GM12892 (cell line): Measurements from ENCODE around the gene SYNE2.

ENCODE experiments used
- POLR2A ChIP-seq: IDR thresholded peaks from 2 replicates; pipeline ENCODE4 v1.6.1; 2011; ENCODE audit warnings: low read depth, low read length, control low read depth
- POLR2AphosphoS5 ChIP-seq: IDR thresholded peaks from 2 replicates; pipeline ENCODE4 v1.6.1; 2011; ENCODE audit warnings: low read depth, low read length, control low read depth
- TAF1 ChIP-seq: IDR thresholded peaks from 2 replicates; pipeline ENCODE4 v1.6.1; 2011; ENCODE audit warnings: low read depth, mild to moderate bottlenecking, control low read depth, low read length, borderline replicate concordance

DNA sequence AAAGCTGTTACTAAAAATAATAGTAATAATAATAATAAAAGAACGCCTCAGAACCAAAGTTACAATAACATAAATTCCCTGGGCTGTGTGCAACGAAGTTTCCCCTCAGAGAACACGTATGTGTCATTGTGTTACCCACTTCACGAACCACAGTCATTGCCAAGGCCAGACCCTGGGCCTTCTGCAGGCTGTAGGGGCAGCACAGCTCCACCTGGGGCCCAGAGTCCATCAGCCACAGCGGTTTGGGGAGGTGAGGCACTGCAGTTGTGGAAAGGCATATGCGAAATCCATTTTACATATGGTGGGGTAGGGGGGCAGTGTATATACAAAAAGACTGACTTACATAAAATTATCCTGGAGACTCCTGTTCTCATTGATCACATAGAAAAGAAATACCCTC, 385.2 kb downstream of the SYNE2 start:
- TF ChIP-seq POLR2A: no peak
- TF ChIP-seq TAF1: no peak
- TF ChIP-seq POLR2AphosphoS5: no peak
